ENCODE results near the gene ITPK1.

DNA sequence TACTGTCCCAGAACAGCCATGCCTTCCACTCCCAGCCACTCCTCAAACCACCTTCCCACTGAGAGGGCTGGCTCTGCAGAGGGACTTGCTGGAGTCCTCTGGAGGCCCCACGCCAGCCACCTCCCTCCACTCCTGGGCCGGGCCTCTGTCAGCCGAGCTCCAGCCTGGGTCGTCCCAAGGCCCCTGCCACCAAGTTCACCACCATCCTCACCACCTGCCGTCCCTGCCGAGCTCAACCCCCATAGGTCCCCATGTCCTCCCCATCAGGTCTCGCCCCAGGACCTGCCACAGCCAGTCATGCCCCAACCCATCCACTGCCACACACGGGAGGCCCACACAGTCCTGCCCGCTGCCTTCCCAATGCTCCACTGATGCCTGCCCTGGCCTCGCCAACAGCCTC is 39.0 kb downstream of the ITPK1 start:
- TF ChIP-seq, protein P1, sequence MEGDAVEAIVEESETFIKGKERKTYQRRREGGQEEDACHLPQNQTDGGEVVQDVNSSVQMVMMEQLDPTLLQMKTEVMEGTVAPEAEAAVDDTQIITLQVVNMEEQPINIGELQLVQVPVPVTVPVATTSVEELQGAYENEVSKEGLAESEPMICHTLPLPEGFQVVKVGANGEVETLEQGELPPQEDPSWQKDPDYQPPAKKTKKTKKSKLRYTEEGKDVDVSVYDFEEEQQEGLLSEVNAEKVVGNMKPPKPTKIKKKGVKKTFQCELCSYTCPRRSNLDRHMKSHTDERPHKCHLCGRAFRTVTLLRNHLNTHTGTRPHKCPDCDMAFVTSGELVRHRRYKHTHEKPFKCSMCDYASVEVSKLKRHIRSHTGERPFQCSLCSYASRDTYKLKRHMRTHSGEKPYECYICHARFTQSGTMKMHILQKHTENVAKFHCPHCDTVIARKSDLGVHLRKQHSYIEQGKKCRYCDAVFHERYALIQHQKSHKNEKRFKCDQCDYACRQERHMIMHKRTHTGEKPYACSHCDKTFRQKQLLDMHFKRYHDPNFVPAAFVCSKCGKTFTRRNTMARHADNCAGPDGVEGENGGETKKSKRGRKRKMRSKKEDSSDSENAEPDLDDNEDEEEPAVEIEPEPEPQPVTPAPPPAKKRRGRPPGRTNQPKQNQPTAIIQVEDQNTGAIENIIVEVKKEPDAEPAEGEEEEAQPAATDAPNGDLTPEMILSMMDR (conservative IDR thresholded peaks at IDR 0.05): no peak
- TF ChIP-seq EZH2 (IDR thresholded peaks at IDR 0.05; ENCODE audit: low read depth): no peak
